Stimulated activated CD4-positive, alpha-beta T cell treated with anti-CD3 and anti-CD28 coated beads, Interleukin-4, amount 100 ng/mL, for 48 hours (primary cell): ENCODE data around the gene CBS.
"Not testable (repeated sequence)": the region's sequence is repeated elsewhere in the genome, so short reads cannot be mapped to it uniquely, and the experiment has no call there.

ENCODE experiments used
- DNase-seq, 2 donors: peaks; one replicate each; pipeline ENCODE4 v3.0.0-alpha.2; 2020; ENCODE audit warnings: low read depth in 2 of 2

Gene CBS

DNA sequence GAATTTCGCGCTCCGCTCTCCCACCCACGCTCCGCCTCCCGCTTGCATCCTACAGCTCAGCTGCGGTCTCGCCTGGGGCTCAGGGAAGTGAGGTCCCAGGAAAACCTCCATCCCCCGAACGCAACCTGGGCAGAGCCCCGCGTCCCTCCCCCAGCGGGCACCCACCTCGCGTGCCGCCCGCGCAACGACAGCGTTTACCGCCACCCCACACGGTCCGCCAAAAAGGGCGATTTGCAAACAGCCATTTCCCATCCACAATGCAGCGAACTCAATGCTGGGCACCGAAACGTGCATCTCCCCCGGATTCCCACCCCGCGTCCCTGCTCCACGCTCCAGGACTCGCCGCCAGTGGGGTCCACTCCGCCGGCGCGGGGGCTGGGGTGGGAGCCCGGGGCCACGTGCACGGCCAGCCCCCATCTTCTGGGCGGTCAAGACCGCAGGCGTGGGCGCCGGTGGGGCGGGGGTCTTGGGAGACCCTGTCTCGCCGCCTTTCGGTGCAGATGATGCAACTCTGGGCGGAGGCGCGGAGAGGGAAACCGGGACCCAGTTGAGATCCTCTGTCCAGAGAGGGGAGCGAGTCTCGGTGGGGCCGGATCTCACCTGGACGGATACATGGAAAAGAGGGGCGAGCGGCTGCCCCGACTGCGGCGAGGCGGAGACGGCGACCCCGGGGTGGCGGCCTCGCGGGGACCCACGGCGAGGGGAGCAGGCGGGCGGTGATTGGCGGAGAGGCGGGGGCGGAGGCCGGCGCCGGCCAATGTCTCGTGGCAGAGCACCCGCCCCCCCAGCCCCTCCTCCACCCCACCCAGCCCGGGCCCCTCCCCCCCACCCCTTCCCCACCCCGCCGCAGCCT, at the start of gene CBS:
TSS of gene CBS (minus strand) at position 666 of the 853 bp plus-strand sequence. CDS start 3,642 bp downstream, outside the sequence.
- not testable (repeated sequence) for DNase-seq

DNA sequence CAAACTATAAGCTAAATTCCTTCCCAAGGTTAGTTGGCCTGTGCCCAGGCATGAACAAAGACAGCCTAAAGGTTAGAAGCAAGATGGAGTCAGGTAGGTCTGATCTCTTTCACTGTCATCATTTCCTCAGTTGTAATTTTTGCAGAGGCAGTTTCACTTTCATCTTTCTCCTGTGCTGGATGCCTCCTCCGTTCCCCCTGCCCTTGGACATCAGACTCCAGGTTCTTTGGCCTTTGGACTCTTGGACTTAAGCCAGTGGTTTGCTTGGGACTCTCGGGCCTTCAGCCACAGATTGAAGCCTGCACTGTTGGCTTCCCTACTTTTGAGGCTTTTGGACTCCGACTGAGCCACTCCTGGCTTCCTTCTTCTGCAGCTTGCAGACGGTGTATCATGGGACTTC, 40.3 kb upstream of the CBS start:
- DNase-seq: not testable (repeated sequence)

DNA sequence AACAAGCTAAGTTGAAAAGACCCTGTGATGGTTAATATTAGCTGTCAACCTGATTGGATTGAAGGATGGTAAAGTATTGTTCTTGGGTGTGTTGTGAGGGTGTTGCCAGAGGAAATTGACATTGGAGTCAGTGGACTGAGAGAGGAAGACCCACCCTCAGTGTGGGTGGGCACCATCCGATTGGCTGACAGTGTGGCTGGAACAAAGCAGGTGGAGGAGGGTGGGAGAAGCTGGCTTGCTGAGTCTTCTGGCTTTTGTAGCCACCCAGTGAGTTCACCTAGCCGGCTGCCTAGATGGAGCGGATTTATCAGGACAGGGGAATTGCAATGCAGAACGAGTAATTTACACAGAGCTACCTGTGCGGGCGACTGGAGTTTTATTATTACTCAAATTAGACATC, 38.8 kb upstream of the CBS start:
- not testable (repeated sequence) for DNase-seq

DNA sequence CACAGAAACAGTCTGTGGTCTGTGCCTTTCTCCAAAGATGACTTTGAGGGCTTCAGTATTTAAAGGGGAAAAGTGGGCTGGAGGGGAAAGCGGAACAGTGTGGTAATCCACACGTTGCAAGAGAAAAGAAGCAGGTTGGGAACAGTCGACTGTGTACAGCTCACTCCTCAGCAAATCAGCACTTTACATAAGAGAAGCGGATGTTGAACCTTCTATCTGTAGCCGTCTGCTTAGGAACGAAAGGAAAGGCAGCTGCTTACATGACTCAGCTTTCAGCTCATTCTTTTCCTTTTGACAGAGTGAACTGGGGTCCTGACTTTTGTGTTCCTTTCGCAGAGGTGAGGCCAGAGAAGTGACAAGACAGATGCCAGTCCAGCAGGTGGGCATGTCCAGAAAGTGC, 33.4 kb upstream of the CBS start:
- not testable (repeated sequence) for DNase-seq

DNA sequence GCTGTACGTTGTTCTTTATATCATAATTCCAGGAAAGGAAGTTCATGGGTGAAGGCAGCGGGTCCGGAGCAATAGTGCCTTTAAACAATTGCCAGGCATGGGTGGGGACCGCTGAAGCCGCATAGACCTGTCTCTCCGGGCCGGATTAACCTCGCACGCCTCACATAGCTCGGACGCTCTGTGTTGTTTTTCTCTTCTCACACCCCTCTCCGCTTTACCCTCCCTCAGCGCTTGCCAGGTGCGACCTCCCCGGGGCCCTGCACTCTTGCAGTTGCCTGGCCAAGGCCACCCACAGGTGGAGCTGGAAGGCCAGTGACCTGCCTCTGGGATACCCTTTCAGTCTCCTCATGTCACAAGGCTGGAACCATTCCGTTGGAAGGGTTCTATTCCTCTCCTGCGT, 32.5 kb upstream of the CBS start:
- not testable (repeated sequence) for DNase-seq

DNA sequence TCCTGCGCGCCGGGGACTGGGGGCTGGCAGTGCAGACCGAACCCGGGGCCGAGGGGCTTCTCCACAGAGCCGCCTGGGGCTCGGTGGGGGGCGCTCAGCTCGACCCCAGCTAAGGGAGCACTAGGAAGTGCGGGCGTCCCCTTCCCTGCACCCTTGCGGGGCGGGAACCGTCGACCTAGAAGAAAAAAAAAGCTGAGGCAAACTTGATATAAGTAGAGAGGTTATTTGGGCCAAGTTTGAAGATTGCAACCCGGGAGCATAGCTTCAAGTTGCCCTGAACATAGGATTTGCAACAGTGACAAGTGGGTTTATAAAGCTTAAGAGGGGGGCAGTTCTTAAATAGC, 32.1 kb upstream of the CBS start:
- not testable (repeated sequence) for DNase-seq

DNA sequence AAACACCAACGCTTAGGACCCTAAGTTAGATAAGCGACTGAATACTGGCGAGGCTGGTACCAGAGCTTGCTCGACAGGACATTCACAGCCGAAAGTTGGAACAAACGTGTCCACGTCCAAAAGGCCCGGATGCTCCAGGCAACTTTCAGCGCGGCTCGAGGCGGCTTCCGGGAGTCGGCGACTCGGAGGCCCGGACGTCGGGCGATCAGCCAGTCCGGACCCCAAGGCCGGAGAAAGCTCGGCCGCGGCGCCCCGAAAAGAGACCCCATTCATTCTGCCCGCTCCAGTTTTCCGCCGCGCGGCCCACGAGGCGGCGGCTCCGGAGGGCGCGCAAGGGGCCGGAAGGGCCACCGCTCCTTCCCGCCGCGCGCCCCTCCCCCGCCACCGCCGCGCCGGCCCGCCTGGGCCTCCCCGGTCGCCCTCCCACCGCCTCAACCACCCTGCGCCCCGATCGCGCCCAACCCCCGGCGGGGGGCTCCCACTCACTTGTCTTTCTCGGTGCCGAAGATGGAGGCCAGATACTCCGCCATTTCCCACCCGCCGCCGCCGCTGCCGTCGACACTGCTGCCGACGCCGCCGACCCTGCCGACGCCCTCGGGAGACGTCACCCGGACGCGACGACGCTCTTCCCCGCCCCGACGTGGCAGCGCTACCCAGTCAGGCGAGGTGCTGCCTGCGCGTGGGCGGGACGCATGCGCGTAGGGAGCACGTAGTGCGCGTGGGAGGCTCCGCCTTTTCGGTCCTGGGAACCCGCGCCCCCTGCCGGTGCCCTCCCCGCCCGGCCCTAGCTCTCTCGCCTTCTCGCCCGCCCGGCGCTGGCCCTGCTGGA, 31.5 kb upstream of the CBS start, which contains the start of gene U2AF1:
TSS of gene U2AF1 (minus strand) at position 606 of the 829 bp plus-strand sequence. CDS start at position 530, 76 bp downstream.
- peak; percentile 39 to 58 for DNase-seq

DNA sequence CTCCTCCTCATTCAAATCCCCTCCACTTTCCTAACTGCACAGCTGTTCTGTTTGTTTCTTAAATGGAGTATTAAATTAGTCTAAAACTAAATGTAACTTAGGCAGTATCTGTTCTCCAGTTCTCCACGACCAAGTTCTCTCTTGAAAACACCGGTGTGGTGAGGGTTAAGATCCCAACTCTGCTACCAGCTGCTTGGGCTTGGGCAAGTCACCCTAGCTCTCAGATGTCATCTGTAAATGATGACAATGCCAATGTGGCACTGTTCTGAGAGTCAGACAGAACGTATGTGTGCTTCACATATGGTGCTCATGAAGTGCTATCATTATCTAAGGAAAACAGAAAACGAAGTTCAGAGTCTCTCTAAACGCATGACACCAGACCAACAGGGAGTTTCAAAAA, 29.0 kb upstream of the CBS start:
- DNase-seq: not testable (repeated sequence)

DNA sequence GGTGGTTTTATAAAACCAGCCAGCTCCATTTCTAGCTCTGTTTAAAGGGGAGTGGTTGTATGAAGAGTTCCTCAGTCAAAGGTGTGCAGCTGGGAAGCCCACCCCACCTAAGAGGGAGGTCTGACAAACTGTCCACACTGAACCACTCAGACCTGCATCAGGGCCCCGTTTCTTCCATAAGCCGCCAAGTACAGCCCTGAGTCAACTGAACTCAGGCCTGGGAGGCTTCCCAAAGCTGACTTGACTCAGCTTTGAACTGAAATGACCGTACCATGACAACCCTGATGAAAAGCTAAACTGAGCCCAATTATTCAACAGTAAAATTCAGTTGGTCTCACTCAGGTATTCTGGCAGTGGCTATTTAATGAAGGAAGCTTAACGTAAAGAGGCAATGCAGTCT, 26.6 kb upstream of the CBS start:
- not testable (repeated sequence) for DNase-seq

DNA sequence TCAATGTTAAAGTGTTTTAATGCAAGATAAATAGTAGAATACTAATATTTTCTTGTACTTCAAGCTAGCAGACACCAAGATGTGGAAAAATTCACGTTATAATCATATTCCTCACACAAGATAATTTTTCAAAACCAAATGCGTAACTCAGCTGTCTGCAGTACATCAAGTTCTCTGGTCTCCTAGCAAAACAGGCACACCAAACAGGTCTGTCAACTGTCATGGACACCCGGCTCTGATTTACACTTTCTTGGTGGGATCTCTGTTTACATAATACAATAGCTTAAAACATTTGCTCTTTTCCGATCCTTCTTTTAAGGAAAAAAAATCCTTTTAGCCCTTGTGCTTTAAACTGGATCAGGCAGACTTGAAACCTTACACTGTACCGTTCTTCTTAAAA, 26.0 kb upstream of the CBS start:
- DNase-seq: not testable (repeated sequence)

DNA sequence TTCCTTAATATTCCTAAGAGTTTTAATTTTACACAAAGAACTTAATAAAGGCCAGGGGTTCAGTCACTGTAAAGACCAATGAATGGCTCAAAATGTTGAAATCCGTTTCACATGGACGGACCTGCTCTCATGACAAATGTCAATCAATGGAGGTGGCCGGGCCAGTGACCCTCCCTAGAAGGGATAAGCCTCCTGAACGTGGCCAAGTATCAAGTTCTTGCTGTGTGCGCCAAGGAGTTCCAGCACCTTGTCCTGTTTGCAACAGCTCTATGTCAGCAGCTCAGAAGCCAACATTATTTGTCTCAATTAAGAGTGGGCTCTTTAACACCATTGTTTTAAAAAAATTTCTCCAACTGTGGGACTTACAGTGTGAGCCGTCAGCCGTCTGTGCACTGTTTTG, 25.4 kb upstream of the CBS start:
- DNase-seq: not testable (repeated sequence)

DNA sequence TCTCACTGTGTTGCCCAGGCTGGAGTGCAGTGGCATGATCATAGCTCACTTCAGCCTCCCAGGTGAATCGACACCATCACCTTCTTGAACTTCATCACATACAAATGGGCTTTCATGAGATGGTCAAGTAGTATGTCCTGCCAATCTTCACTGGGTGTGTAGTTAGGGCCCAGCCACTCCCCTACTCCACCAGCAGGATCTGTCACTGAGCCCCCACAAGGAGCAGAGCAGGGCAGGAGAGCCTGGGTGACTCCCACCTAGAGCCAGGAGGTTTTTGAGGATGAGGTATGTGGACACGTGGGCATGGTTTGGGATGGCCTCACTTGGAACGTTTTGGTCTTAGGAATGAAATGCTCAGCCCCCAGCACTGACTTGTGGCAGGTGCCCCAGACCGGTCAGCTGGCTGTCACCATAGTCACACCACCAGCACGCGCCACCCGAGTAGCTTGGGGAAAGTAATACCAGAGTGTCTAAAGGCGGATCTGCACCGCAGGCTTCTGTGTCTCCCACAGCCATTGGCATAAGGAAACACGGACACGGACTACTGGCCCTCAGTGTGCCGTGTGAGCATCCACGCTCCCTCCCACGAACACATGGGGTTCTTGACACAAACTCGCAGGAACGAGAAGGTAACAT, 16.5 kb upstream of the CBS start:
- not testable (repeated sequence) for DNase-seq

DNA sequence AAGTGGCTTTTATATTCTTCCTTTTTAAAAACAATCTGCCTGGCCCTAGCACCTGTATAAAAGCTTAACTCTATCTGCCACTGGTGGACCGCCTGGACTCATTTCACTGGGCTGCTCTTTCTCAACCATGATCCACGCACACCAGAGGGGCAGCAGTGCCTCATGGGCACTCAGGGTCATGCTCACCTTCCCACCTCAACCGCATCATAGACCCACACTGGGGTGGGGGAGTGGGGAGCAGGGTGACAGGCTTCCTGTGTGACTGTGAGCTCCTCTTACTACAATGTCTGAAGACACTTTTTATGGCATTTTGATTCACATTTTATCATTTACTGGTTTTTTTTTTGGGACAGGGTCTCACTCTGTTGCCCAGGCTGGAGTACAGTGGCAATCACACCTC, 15.3 kb upstream of the CBS start:
- not testable (repeated sequence) for DNase-seq

DNA sequence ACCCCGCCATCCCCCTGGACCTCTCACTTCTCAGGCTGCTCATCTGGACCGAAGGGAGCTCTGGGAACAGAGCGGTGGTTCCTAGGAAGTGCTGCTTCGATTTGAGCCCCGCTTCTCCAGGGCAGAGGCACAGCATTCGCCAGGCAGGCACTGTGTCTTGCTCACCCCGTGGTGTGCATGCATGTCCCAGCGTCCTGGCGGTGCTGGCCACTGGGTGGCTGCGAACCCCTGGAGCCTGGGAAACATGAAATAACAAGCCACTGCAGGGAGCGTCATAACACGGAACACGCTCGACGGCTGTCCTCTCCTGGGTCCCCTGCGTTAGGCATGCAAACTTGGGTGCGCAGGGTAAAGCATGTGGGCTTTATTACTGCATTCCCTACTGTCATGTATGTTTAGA, 13.8 kb upstream of the CBS start:
- DNase-seq: not testable (repeated sequence)

DNA sequence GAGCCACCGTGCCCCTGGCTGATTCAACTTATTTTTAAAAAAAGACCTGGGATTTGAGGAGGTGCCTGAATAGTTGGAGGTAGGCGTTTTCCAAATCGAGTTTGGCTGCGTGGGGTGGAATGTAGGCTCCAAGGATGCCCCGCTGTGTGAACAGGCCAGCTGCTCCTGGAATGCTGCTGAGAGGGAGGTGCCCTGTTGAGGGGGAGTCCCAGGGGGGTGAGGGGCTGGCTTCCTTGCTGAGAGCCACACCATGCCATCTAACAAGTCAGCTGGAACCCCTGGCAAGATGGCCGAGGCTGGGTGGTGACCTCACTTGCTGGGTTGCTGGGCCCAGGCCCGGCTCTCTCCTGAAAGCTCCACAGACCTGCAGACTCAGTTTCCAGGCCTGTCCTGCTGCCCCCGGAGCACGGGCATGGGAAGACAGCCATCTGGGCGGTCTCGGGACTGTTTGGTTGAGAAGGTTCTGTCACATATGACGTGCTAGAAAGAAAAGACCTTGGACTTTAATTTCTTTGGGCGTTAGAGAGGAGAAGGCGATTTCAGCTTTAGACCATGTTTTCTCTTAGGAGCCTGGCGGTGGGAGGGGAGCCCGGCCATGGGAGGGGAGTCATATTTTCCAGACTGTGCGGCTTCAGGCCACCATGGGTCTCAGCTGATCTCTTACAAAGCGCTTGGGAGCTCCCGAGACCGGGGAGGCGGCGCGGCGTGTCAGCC, 7.1 kb upstream of the CBS start:
- DNase-seq: not testable (repeated sequence)

DNA sequence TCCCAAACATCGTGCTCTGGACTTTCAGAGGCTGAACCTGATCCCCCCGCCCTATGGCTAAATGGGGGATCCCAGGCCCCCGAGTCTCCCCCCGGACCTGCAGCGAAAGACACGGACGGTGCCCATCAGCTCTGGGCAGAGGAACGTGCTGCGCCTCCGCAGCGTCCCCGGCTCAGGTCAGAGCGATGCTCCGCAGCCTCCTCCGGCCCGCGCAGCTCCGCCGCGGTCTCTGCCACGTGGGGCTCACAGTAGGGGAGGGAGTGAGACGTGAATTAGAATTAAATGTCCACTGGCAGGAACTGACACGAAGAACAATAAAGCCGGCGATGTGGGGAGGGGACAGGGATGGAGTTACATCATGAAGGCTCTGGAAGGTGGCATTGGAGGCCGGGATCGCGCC, 1.0 kb upstream of the CBS start:
- DNase-seq: not testable (repeated sequence)

DNA sequence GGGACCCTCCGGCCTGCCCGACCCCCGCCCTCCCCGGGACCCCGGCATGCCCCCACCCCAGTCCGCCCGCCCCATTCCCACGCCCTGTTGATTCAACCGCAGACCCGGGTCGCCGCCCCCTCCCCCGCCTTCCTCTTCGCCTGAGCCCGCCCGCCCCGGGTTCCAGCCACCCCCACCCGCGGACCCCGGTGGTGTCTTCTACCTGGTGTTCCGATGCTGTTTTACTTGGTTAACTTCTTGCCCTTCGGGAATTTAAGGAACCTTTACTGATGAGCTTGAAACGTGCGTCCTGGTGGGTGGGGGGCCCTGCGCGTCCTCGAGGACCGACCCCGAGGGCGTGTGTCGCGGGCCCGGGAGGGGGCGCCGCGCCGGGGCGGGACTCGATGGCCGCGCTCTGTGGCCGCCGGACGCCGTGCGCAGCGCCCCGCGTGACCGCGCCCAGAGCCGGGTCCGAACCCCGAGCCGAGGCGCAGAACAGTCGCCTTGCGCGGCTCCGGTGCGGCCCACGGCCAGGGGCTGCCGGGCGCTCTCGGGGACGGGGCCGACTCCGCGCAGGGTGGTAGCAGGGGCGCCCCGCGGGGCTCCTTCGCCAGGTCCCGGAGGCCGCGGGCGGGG, 495 bp upstream of the CBS start:
- DNase-seq: not testable (repeated sequence)

DNA sequence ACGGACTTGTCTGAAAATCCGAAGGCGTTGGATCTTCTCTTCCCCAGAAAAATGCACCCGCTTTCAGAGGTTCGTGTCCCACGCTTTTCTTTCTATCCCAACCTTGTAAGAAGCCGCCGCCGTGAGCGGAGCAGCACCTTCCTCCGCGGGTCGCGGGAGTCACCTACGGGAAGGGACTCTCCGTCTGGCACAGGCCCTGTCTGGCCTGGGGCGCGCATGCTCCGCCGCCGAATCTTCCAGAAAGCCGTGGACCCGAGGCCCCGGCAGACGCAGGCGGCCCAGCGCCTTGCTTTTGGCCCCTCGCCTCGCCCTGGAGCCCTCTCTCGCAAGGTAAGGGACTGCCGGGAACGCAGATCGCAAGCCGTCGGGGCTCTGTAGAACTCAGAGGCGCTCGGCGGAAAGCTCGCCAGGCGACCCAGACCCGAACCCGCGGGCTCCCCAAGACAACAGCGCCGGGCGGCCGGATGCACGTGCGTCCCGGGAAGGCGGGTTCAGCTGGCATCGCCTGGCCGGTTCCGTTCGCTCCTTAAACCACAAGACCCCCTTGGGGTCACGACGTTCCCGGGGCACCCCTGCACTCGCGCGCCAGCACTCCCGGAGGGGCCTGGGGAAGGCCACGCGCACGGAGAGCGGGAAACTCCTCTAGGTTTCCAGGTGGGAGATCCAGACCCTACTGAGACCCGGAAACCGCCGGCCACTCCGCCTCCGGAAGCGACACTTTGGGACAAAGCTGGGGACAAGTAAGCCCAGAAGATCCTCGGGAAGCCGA, 1.1 kb downstream of the CBS start:
- not testable (repeated sequence) for DNase-seq

DNA sequence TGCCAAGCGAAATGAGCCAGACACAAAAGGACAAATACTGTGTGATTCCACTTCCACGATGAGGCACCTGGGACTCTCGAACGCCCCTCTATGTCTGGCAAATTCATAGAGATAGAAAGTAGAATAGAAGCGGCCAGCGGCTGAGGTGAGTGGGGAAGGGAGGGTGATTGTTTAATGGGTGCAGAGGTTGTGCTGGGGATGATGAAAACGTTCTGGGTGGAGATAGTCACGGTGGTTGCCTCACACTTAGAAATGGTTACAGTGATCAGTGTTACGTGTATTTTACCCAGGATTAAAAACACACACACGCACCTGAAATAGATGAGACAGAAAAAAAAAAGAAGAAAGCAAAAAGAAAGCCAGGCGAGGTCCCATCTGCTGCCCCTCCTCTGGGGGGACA, 2.9 kb downstream of the CBS start:
- DNase-seq: not testable (repeated sequence)

DNA sequence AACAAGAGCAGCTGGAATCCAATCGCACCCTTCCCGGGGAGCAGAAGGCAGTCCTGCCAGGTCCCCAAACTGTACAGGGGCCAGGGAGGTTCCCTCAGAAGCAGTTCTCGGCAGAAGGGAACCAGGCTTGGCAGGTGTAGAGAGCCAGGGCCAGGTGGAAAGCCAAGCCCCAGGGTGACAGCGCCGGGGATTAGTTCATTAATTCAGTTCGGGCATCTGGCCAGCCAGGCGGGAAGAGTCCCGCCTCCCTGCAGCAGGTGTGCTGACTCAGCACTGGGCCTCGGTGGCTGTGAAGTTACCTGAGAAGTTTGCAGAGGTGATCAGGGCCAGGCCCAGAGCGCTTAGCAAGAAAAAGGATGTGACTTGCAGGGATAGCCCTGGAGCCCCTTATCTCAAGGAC, 6.0 kb downstream of the CBS start:
- not testable (repeated sequence) for DNase-seq
